CD14-positive monocyte (primary cell): ENCODE data around the gene ZSCAN32. TPM values are rescaled to one million over a fixed set of nuclear protein-coding genes. Genes with fewer than 3 reads are reported as not detected.

Source experiments
- DNase-seq, 3 donors: peaks; one replicate each; pipeline ENCODE4 v3.0.0-alpha.2; 2011 to 2022
- H2AFZ ChIP-seq: 2 replicates; pipeline ENCODE4 v1.6.0; 2012; ENCODE audit warnings: mild to moderate bottlenecking, low read depth, low read length, inconsistent platforms; ENCODE audit not compliant: insufficient read depth, poor library complexity, severe bottlenecking
- H3K27ac ChIP-seq, 2 donors: 1 replicate in 1 of 2; 2 replicates in 1 of 2; pipeline ENCODE4 v1.5.1; 2012 to 2013; ENCODE audit warnings: low read length in 2 of 2, control low read depth in 1 of 2, inconsistent platforms in 1 of 2, low read depth in 1 of 2, mild to moderate bottlenecking in 1 of 2
- H3K27me3 ChIP-seq, 2 donors: one replicate each; pipeline versions ENCODE4 v1.6.0 to v1.6.1; 2011 to 2013; ENCODE audit warnings: low read length in 2 of 2; ENCODE audit not compliant: control insufficient read depth in 2 of 2, insufficient read depth in 2 of 2
- H3K36me3 ChIP-seq, 2 donors: replicated peaks in 1 of 2; 1 replicate in 1 of 2; 2 replicates in 1 of 2; pipeline versions ENCODE4 v1.5.1 to v1.6.1; 2012 to 2013; ENCODE audit warnings: low read length in 2 of 2, control low read depth in 1 of 2, inconsistent platforms in 1 of 2, mild to moderate bottlenecking in 1 of 2; ENCODE audit not compliant: insufficient read depth in 2 of 2, control insufficient read depth in 1 of 2
- H3K4me1 ChIP-seq, 2 donors: 1 replicate in 1 of 2; 2 replicates in 1 of 2; pipeline versions ENCODE4 v1.5.1 to v1.6.1; 2012 to 2013; ENCODE audit warnings: low read length in 2 of 2, control low read depth in 1 of 2, inconsistent platforms in 1 of 2, mild to moderate bottlenecking in 1 of 2, moderate library complexity in 1 of 2; ENCODE audit not compliant: insufficient read depth in 2 of 2, control insufficient read depth in 1 of 2
- H3K4me2 ChIP-seq: replicated peaks from 2 replicates; pipeline ENCODE3; 2012; ENCODE audit warnings: low read length, moderate library complexity, mild to moderate bottlenecking; ENCODE audit not compliant: poor library complexity, severe bottlenecking; ENCODE audit errors: extremely low read depth
- H3K4me3 ChIP-seq, 3 experiments: fragments of 200-600 bp in 1 of 3; sonication (generic) in 1 of 3; replicated peaks in 1 of 3; 1 replicate in 2 of 3; 2 replicates in 1 of 3; pipeline ENCODE4 v1.5.1; 2011 to 2013; ENCODE audit warnings: low read length in 3 of 3, mild to moderate bottlenecking in 3 of 3, control low read depth in 2 of 3, low read depth in 2 of 3, inconsistent platforms in 1 of 3, moderate library complexity in 1 of 3
- H3K79me2 ChIP-seq: 2 replicates; pipeline ENCODE4 v1.6.0; 2012; ENCODE audit warnings: mild to moderate bottlenecking, control low read depth, inconsistent platforms, low read length, moderate library complexity; ENCODE audit not compliant: insufficient read depth
- H3K9ac ChIP-seq: 2 replicates; pipeline ENCODE4 v1.6.0; 2017; ENCODE audit warnings: low read length, mild to moderate bottlenecking; ENCODE audit not compliant: insufficient read depth, poor library complexity, severe bottlenecking
- H3K9me3 ChIP-seq, 2 donors: replicated peaks in 1 of 2; 1 replicate in 1 of 2; 2 replicates in 1 of 2; pipeline versions ENCODE4 v1.5.1 to v1.6.1; 2012 to 2013; ENCODE audit warnings: low read length in 2 of 2, control low read depth in 1 of 2; ENCODE audit not compliant: control insufficient read depth in 1 of 2, insufficient read depth in 1 of 2
- H4K20me1 ChIP-seq: 2 replicates; pipeline ENCODE4 v1.6.0; 2012; ENCODE audit warnings: mild to moderate bottlenecking, low read length, control low read depth, moderate library complexity; ENCODE audit not compliant: insufficient read depth
- H3K27ac Mint-ChIP-seq, 7 donors: one replicate each; pipeline ENCODE4 v1.8.0; 2020; ENCODE audit warnings: mild to moderate bottlenecking in 7 of 7, mixed read lengths in 7 of 7, moderate library complexity in 6 of 7, inconsistent platforms in 2 of 7
- H3K27me3 Mint-ChIP-seq, 3 donors: one replicate each; pipeline ENCODE4 v1.8.0; 2021 to 2022; ENCODE audit warnings: low read depth in 3 of 3, mild to moderate bottlenecking in 3 of 3, mixed read lengths in 3 of 3, moderate library complexity in 3 of 3, inconsistent platforms in 1 of 3
- H3K36me3 Mint-ChIP-seq, 2 donors: one replicate each; pipeline ENCODE4 v1.8.0; 2020; ENCODE audit warnings: mixed read lengths in 2 of 2, inconsistent platforms in 1 of 2, mild to moderate bottlenecking in 1 of 2
- H3K4me1 Mint-ChIP-seq: one replicate; pipeline ENCODE4 v1.8.0; 2020; ENCODE audit warnings: mild to moderate bottlenecking, mixed read lengths
- H3K4me3 Mint-ChIP-seq, 2 donors: one replicate each; pipeline ENCODE4 v1.8.0; 2020; ENCODE audit warnings: mild to moderate bottlenecking in 2 of 2, mixed read lengths in 2 of 2, moderate library complexity in 1 of 2
- H3K9me3 Mint-ChIP-seq, 7 donors: one replicate each; pipeline ENCODE4 v1.8.0; 2020 to 2022; ENCODE audit warnings: mixed read lengths in 7 of 7, mild to moderate bottlenecking in 6 of 7, moderate library complexity in 6 of 7, inconsistent platforms in 2 of 7
- CTCF ChIP-seq: fragments of 200-600 bp; IDR thresholded peaks from one replicate; pipeline ENCODE4 v1.8.0; 2022; ENCODE audit warnings: antibody characterized with exemption, mild to moderate bottlenecking
- WGBS: methylation state at CpG from one replicate; pipeline ENCODE4 v1.1.5; 2013; ENCODE audit warnings: missing lambda C conversion rate; ENCODE audit not compliant: insufficient coverage; 5-methylcytosine and 5-hydroxymethylcytosine counted together
- intact Hi-C, 2 donors: fragments of 100-400 bp; cut with micrococcal nuclease; formaldehyde crosslinking; loops; one replicate each; pipeline versions ENCODE4 v1.15.0 to v1.15.1; 2023
- polyA plus RNA-seq, 3 donors: library from polyadenylated mRNA; depleted of rRNA in 1 of 3; unstranded in 2 of 3; stranded (reverse) in 1 of 3; fragments of 300-500 nt in 2 of 3; fragments of >200 nt in 1 of 3; fragmentation: Illumina TruSeq in 2 of 3; gene quantifications; 1 replicate in 2 of 3; 2 replicates in 1 of 3; pipeline ENCODE4 v1.2.3, GENCODE V29; 2012 to 2021

Gene ZSCAN32
- polyA plus RNA-seq, 3 donors = 5.7 to 7.7 (median 7.2) TPM

DNA sequence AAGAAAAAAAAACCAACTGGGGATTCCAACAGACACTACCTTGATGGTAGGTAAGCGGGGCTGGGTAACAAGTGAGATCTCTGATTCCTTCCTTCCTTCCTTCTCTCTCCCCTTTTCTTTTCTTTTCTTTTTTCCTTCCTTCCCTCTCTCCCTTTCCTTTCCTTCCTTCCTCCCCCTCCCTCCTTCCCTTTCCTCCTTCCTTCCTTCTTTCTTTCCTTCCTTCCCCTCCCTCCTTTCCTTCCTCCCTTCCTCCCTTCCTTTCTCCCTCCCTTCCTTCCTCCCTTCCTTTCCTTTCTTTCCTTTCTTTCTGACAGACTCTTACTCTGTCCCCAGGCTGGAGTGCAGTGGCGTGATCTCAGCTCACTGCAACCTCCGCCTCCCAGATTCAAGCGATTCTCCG is 25.1 kb downstream of the ZSCAN32 start:
- no peak overlapping the region for H3K4me3 Mint-ChIP-seq
- Histone ChIP-seq H3K4me3 (no peak overlapping the region), H3K79me2 (no peaks in the 10 kb centered on the region), H3K27me3 (no peaks in the 10 kb centered on the region), H3K4me1 (no peaks in the 10 kb centered on the region), H2AFZ (no peak overlapping the region), H4K20me1 (no peaks in the 10 kb centered on the region), H3K9ac (no peak overlapping the region), H3K9me3 (peaks cover 59 to 81% of the 10 kb centered on the region in 2 donors), H3K27ac (no peak overlapping the region), H3K36me3 (no peaks in the 10 kb centered on the region), H3K4me2 (no peak overlapping the region)
- TF ChIP-seq CTCF = no peak
- H3K27me3 Mint-ChIP-seq = peaks cover 1 to 8% (median 4%) of the 10 kb centered on the region in 3 donors
- no peak for DNase-seq
- H3K36me3 Mint-ChIP-seq = no peaks in the 10 kb centered on the region
- intact Hi-C loops = loop anchor here (5.0 to 10.0 kb wide), 2 partner anchors 58 to 61 kb away; no protein-coding TSS in a partner anchor
- WGBS = 92% methylated on average over 4 of the region's 5 CpGs
- no peaks in the 10 kb centered on the region for H3K4me1 Mint-ChIP-seq
- H3K9me3 Mint-ChIP-seq = peaks cover 47 to 83% (median 61%) of the 10 kb centered on the region in 7 donors
- H3K27ac Mint-ChIP-seq = no peak overlapping the region

DNA sequence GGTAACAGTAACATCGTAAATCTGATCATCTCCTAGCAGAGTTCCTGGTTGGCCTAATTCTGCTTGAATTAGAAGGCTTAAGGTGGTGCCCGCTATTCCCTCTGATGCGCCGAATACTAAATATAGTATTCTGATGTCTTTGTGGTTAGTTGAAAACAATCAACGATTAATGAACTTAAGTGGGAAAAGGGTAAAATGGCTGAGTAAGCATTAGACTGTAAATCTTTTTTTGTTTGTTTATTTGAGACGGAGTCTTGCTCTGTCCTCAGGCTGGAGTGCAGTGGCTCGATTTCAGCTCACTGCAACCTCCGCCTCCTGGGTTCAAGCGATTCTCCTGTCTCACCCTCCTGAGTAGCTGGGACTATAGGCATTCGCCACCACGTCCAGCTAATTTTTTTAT is 31.7 kb downstream of the ZSCAN32 start:
- Histone ChIP-seq H3K9me3 (peaks cover 40 to 52% of the 10 kb centered on the region in 2 donors), H4K20me1 (no peaks in the 10 kb centered on the region), H3K4me3 (no peak overlapping the region), H2AFZ (no peak overlapping the region), H3K36me3 (no peaks in the 10 kb centered on the region), H3K4me2 (no peak overlapping the region), H3K79me2 (no peaks in the 10 kb centered on the region), H3K27me3 (no peaks in the 10 kb centered on the region), H3K27ac (no peak overlapping the region), H3K9ac (no peak overlapping the region), H3K4me1 (peaks cover 10 to 11% of the 10 kb centered on the region in 2 donors)
- peaks cover 2 to 27% (median 20%) of the 10 kb centered on the region in 7 donors for H3K9me3 Mint-ChIP-seq
- H3K27ac Mint-ChIP-seq = no peak overlapping the region
- H3K27me3 Mint-ChIP-seq = peaks cover 4 to 6% (median 6%) of the 10 kb centered on the region in 3 donors
- no peak for TF ChIP-seq CTCF
- intact Hi-C loops = no loop called here
- peaks cover 3 to 5% of the 10 kb centered on the region in 2 donors for H3K36me3 Mint-ChIP-seq
- 98% methylated on average over 10 of the region's 11 CpGs for WGBS
- H3K4me3 Mint-ChIP-seq = no peak overlapping the region
- DNase-seq = no peak
- H3K4me1 Mint-ChIP-seq = peaks cover 12% of the 10 kb centered on the region
